Spleen (tissue), 7 donors: ENCODE results near the gene CRYGB.

ENCODE experiments used
- POLR2A ChIP-seq, 3 donors: fragments of 450-650 bp; IDR thresholded peaks; one replicate each; pipeline ENCODE4 v1.5.1; 2017; ENCODE audit warnings: antibody characterized with exemption in 3 of 3, mild to moderate bottlenecking in 1 of 3
- TF ChIP-seq, protein P1 (sequence below), 11 experiments: fragments of 200-600 bp in 7 of 11; fragments of 450-650 bp in 4 of 11; sonication (generic) in 4 of 11; IDR thresholded peaks in 8 of 11; conservative IDR thresholded peaks in 3 of 11; 1 replicate in 7 of 11; 2 replicates in 4 of 11; pipeline versions ENCODE4 v1.4.0 to v1.8.0; 2016 to 2021; ENCODE audit warnings: antibody characterized with exemption in 11 of 11, inconsistent platforms in 4 of 11, mild to moderate bottlenecking in 1 of 11
- donor health status: DM: no; HTN: no; CAD: no; lungs with moderate emphysema.
- donor health status: DM: no; HTN: no; CAD: no.
- donor health status: DM: no; HTN: no; CAD: no.

DNA sequence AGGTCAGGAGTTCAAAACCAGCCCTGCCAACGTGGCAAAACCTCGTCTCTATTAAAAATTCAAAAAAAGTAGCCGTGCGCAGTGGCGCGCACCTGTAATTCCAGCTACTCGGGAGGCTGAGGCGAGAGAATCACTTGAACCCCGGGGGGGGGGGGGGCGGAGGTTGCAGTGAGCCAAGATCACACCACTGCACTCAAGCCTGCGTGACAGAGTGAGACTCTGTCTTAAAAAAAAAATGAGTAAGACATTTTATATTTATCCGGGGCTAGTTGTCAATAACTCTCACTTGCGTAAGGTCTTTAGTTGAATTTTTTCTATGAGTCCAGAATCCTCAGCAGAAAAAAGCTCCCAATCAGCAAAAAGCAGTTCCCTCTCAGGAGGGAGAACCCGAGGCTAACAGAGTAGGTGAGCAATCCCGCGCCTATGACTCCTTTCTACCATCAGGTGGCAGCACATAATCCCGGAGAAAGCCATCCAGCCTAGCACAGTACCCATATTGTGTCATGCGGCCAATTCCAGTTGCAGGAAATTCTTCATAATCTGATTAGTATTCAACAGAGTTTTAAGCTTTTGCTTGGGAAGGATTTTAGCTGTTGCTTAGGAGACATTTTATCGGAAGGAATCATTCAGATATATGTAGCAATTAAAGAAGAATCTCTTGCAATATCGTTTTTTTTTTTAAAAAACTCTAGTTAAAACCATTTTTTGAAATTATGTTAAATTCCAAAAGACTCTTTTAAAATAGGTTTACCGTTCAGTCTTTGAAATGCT lies 29.3 kb upstream of the CRYGB start:
- TF ChIP-seq, protein P1, sequence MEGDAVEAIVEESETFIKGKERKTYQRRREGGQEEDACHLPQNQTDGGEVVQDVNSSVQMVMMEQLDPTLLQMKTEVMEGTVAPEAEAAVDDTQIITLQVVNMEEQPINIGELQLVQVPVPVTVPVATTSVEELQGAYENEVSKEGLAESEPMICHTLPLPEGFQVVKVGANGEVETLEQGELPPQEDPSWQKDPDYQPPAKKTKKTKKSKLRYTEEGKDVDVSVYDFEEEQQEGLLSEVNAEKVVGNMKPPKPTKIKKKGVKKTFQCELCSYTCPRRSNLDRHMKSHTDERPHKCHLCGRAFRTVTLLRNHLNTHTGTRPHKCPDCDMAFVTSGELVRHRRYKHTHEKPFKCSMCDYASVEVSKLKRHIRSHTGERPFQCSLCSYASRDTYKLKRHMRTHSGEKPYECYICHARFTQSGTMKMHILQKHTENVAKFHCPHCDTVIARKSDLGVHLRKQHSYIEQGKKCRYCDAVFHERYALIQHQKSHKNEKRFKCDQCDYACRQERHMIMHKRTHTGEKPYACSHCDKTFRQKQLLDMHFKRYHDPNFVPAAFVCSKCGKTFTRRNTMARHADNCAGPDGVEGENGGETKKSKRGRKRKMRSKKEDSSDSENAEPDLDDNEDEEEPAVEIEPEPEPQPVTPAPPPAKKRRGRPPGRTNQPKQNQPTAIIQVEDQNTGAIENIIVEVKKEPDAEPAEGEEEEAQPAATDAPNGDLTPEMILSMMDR (IDR thresholded peaks at IDR 0.05 in 8 of 11, conservative IDR thresholded peaks at IDR 0.05 in 3 of 11), result peak; percentile 46 to 93 (median 82)
- no peak for TF ChIP-seq POLR2A (IDR thresholded peaks at IDR 0.05)
